ENCODE results near the gene SYNGR3.

DNA sequence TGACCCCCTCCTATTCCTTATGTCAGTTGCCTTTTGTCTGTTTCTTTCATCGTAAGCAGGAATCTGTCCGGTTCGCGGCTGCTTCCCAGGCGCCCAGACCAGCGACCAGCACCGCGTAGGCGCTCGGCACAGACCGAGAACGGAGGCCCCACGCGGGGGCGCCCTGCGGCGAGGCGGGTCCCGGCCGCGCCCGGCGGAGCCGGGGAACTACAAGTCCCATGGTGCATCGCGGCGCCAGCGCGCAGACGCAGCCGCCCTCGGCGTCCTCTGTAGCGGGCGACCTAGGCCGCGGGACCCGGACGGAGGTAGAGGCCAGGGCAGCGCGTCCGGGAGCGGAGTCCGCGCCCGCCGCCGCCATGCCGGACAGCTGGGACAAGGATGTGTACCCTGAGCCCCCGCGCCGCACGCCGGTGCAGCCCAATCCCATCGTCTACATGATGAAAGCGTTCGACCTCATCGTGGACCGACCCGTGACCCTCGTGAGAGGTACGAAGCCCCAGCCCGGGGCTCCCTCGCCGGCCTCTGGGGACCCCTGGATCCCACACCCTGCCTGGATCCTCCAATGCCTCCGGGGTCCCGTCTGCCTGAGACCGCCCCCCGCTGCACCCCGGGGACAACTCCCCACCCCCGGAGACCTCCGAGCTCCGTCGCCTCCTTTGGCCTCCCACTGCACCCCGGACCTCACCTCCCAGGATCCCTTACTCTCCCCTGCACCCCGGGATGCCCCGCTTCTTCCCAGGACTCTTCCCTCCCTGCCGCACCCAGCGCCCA, 30.3 kb upstream of the SYNGR3 start, which contains the start of gene NDUFB10:
- TF ChIP-seq, protein P1, sequence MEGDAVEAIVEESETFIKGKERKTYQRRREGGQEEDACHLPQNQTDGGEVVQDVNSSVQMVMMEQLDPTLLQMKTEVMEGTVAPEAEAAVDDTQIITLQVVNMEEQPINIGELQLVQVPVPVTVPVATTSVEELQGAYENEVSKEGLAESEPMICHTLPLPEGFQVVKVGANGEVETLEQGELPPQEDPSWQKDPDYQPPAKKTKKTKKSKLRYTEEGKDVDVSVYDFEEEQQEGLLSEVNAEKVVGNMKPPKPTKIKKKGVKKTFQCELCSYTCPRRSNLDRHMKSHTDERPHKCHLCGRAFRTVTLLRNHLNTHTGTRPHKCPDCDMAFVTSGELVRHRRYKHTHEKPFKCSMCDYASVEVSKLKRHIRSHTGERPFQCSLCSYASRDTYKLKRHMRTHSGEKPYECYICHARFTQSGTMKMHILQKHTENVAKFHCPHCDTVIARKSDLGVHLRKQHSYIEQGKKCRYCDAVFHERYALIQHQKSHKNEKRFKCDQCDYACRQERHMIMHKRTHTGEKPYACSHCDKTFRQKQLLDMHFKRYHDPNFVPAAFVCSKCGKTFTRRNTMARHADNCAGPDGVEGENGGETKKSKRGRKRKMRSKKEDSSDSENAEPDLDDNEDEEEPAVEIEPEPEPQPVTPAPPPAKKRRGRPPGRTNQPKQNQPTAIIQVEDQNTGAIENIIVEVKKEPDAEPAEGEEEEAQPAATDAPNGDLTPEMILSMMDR (IDR thresholded peaks at IDR 0.05; ENCODE audit: low read depth, low read length) = peak; percentile 79
- no peak for TF ChIP-seq EZH2phosphoT487 (IDR thresholded peaks at IDR 0.05; ENCODE audit: low read depth)
